GM12891 (cell line): ENCODE results near the gene IFIT2.

Experiments
- POLR2AphosphoS5 ChIP-seq: IDR thresholded peaks from 2 replicates; pipeline ENCODE4 v1.6.1; 2011; ENCODE audit warnings: low read depth, low read length, control low read depth
- SPI1 ChIP-seq: IDR thresholded peaks from 2 replicates; pipeline ENCODE4 v1.6.1; 2011; ENCODE audit warnings: low read depth, low read length, control low read depth

GRCh38 chr10:89252225-89252585 lies 49.6 kb upstream of the IFIT2 start:
- TF ChIP-seq SPI1 (no peak), POLR2AphosphoS5 (no peak)
